Breast epithelium (tissue), 3 donors: ENCODE results near the gene ZNF462.

Experiments used
- POLR2A ChIP-seq: fragments of 450-650 bp; IDR thresholded peaks from one replicate; pipeline ENCODE4 v1.6.1; 2016; ENCODE audit warnings: antibody characterized with exemption, mild to moderate bottlenecking, moderate library complexity
- TF ChIP-seq, protein P1 (sequence below), 3 donors: fragments of 450-650 bp; IDR thresholded peaks; one replicate each; pipeline ENCODE4 v1.5.1; 2016 to 2017; ENCODE audit warnings: antibody characterized with exemption in 3 of 3, mild to moderate bottlenecking in 3 of 3, moderate library complexity in 3 of 3

DNA sequence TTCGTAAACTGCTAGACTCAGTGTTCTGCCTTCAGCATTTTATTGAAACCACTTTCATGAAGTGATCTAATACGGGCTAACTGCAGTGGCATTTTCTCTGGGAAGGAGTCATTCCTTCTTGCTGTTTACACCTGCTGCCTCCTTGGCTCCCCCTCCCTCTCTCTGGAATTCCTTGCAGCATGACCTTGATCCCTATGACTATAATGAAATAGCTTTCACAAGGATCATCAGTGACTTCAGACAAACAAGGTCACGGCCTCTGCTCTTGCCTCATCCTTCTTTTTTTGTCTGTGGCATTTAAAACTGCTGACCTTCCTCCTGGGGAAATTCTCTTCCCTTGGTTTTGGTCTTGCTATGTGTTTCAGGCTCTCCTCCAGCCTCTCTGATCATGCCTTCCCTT lies 90.2 kb downstream of the ZNF462 start:
- TF ChIP-seq, protein P1, sequence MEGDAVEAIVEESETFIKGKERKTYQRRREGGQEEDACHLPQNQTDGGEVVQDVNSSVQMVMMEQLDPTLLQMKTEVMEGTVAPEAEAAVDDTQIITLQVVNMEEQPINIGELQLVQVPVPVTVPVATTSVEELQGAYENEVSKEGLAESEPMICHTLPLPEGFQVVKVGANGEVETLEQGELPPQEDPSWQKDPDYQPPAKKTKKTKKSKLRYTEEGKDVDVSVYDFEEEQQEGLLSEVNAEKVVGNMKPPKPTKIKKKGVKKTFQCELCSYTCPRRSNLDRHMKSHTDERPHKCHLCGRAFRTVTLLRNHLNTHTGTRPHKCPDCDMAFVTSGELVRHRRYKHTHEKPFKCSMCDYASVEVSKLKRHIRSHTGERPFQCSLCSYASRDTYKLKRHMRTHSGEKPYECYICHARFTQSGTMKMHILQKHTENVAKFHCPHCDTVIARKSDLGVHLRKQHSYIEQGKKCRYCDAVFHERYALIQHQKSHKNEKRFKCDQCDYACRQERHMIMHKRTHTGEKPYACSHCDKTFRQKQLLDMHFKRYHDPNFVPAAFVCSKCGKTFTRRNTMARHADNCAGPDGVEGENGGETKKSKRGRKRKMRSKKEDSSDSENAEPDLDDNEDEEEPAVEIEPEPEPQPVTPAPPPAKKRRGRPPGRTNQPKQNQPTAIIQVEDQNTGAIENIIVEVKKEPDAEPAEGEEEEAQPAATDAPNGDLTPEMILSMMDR (IDR thresholded peaks at IDR 0.05), result no peak
- no peak for TF ChIP-seq POLR2A
